Thyroid gland (tissue), 4 donors: Measurements from ENCODE around the gene YJEFN3. TPM values are rescaled to one million over a fixed set of nuclear protein-coding genes. Genes with fewer than 3 reads are reported as not detected.

Experiments
- DNase-seq, 2 donors: peaks; one replicate each; pipeline ENCODE4 v3.0.0-alpha.2; 2019
- H3K27ac ChIP-seq, 3 donors: fragments of 200-600 bp; sonication (generic); 1 replicate in 2 of 3; 2 replicates in 1 of 3; pipeline ENCODE4 v1.5.1; 2016 to 2019; ENCODE audit warnings: mild to moderate bottlenecking in 1 of 3, moderate library complexity in 1 of 3
- H3K27me3 ChIP-seq: fragments of 200-600 bp; sonication (generic); one replicate; pipeline ENCODE4 v1.5.1; 2019
- H3K36me3 ChIP-seq, 2 donors: fragments of 200-600 bp; sonication (generic); one replicate each; pipeline ENCODE4 v1.5.1; 2016 to 2019
- H3K4me1 ChIP-seq, 2 donors: fragments of 200-600 bp; sonication (generic); one replicate each; pipeline ENCODE4 v1.5.1; 2017 to 2019
- H3K4me3 ChIP-seq, 3 donors: fragments of 200-600 bp; sonication (generic); replicated peaks in 1 of 3; 1 replicate in 2 of 3; 2 replicates in 1 of 3; pipeline ENCODE4 v1.5.1; 2016; ENCODE audit warnings: mild to moderate bottlenecking in 1 of 3
- H3K9me3 ChIP-seq: fragments of 200-600 bp; sonication (generic); one replicate; pipeline ENCODE4 v1.5.1; 2017
- POLR2A ChIP-seq, 2 donors: fragments of 450-650 bp; IDR thresholded peaks; one replicate each; pipeline ENCODE4 v1.6.1; 2017; ENCODE audit warnings: antibody characterized with exemption in 2 of 2, mild to moderate bottlenecking in 2 of 2, moderate library complexity in 1 of 2
- WGBS, 2 donors: methylation state at CpG; one replicate each; pipeline ENCODE4 v1.1.5; 2017; 5-methylcytosine and 5-hydroxymethylcytosine counted together
- intact Hi-C: fragments of 100-400 bp; cut with DNase I; formaldehyde crosslinking; loops from one replicate; pipeline ENCODE4 v1.15.1; 2023
- total RNA-seq, 4 donors: library from RNA; depleted of rRNA; stranded (reverse); fragments of >200 nt; gene quantifications; one replicate each; pipeline ENCODE4 v1.2.3, GENCODE V29; 2016
- TF ChIP-seq, protein P1 (sequence below), 6 experiments: fragments of 200-600 bp in 3 of 6; fragments of 450-650 bp in 3 of 6; sonication (generic) in 3 of 6; IDR thresholded peaks; one replicate each; pipeline ENCODE4 v1.5.1; 2016 to 2019; ENCODE audit warnings: antibody characterized with exemption in 6 of 6, mild to moderate bottlenecking in 2 of 6, inconsistent platforms in 1 of 6, moderate library complexity in 1 of 6

YJEFN3 gene
- total RNA-seq, 4 donors from 2014 or later, result 1.9 to 7.2 (median 2.6) TPM; not detected in 1

- Histone ChIP-seq H3K4me3 (no peak overlapping the region), H3K27me3 (no peaks in the 10 kb centered on the region), H3K36me3 (peaks cover 4 to 7% of the 10 kb centered on the region in 2 donors), H3K27ac (no peak overlapping the region), H3K4me1 (peaks cover 0 to 8% of the 10 kb centered on the region in 2 donors), H3K9me3 (no peaks in the 10 kb centered on the region)
- TF ChIP-seq, protein P1, sequence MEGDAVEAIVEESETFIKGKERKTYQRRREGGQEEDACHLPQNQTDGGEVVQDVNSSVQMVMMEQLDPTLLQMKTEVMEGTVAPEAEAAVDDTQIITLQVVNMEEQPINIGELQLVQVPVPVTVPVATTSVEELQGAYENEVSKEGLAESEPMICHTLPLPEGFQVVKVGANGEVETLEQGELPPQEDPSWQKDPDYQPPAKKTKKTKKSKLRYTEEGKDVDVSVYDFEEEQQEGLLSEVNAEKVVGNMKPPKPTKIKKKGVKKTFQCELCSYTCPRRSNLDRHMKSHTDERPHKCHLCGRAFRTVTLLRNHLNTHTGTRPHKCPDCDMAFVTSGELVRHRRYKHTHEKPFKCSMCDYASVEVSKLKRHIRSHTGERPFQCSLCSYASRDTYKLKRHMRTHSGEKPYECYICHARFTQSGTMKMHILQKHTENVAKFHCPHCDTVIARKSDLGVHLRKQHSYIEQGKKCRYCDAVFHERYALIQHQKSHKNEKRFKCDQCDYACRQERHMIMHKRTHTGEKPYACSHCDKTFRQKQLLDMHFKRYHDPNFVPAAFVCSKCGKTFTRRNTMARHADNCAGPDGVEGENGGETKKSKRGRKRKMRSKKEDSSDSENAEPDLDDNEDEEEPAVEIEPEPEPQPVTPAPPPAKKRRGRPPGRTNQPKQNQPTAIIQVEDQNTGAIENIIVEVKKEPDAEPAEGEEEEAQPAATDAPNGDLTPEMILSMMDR (IDR thresholded peaks at IDR 0.05), result peak; percentile 78 to 98 (median 94)
- no peak for TF ChIP-seq POLR2A (IDR thresholded peaks at IDR 0.05)
- intact Hi-C loops, result no loop called here
- DNase-seq, result peak; percentile 86
- WGBS, 2 donors, result 42 to 43% methylated on average over 23 to 29 of the region's 48 CpGs
Measured at GRCh38 chr19:19531951-19532805, 3.5 kb downstream of the YJEFN3 start.

GRCh38 chr19:19532806-19533701, 4.3 kb downstream of the YJEFN3 start:
- H3K36me3 ChIP-seq, result no peaks in the 10 kb centered on the region
- H3K9me3 ChIP-seq, result no peaks in the 10 kb centered on the region
- no peak for DNase-seq
- H3K27me3 ChIP-seq, result no peaks in the 10 kb centered on the region
- H3K4me1 ChIP-seq, result peaks cover 4 to 10% of the 10 kb centered on the region in 2 donors
- intact Hi-C loops, result no loop called here
- no peak for TF ChIP-seq POLR2A (IDR thresholded peaks at IDR 0.05)
- TF ChIP-seq, protein P1 (IDR thresholded peaks at IDR 0.05), result no peak
- WGBS, 2 donors, result 77 to 80% methylated on average over 10 to 14 of the region's 14 CpGs
- no peak overlapping the region for H3K27ac ChIP-seq
- no peak overlapping the region for H3K4me3 ChIP-seq

DNA sequence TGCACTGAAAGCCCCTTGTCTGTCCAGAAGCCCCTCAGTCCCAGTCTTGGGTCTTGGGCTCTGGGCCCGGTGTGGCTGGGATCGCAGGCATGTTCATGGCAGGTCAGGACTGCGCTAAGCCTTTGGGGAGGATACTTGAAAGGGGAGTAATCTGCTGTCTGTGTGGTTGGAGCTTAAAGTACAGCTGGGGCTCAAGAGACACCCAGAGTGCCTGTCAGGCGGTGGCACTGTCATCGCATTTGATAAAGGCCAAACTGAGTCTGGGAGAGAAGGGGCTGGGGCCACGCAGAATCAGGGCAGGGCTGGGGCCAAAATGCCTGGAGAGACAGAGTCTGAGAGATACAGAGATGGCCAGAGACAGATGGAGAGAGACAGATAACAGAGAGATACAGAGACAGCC, 5.1 kb downstream of the YJEFN3 start:
- Histone ChIP-seq H3K27ac (no peak overlapping the region), H3K36me3 (no peaks in the 10 kb centered on the region), H3K4me1 (peaks cover 12 to 18% of the 10 kb centered on the region in 2 donors), H3K4me3 (no peak overlapping the region), H3K9me3 (no peaks in the 10 kb centered on the region), H3K27me3 (no peaks in the 10 kb centered on the region)
- intact Hi-C loops, result loop anchor here (2.0 kb wide), 1 partner anchor 109 kb away; the partner anchor contains the start of gene GMIP
- TF ChIP-seq POLR2A (IDR thresholded peaks at IDR 0.05), result no peak
- TF ChIP-seq, protein P1 (IDR thresholded peaks at IDR 0.05), result no peak
- WGBS, 2 donors, result 86 to 90% methylated on average over 6 of the region's 6 CpGs
- DNase-seq, result no peak

- DNase-seq, result no peak
- H3K9me3 ChIP-seq, result no peaks in the 10 kb centered on the region
- no peaks in the 10 kb centered on the region for H3K27me3 ChIP-seq
- TF ChIP-seq POLR2A (IDR thresholded peaks at IDR 0.05), result no peak
- TF ChIP-seq, protein P1 (IDR thresholded peaks at IDR 0.05), result no peak
- H3K36me3 ChIP-seq, result no peaks in the 10 kb centered on the region
- H3K27ac ChIP-seq, result no peak overlapping the region
- no peak overlapping the region for H3K4me3 ChIP-seq
- 62 to 70% methylated on average over 25 to 27 of the region's 27 CpGs for WGBS, 2 donors
- intact Hi-C loops, result loop anchor here (2.0 kb wide), 1 partner anchor 108 kb away; the partner anchor contains the start of gene GMIP
- peaks cover 14 to 20% of the 10 kb centered on the region in 2 donors for H3K4me1 ChIP-seq
Measured at GRCh38 chr19:19534556-19535265, 6.0 kb downstream of the YJEFN3 start.
